UCSD-AML1 (cell line): Measurements from ENCODE around the gene TMEM43.

ENCODE experiments used
- DNase-seq: peaks from one replicate; lab custom pipeline; 2025; ENCODE audit not compliant: unreplicated experiment; lab: John Stamatoyannopoulos, UW

TMEM43 gene

GRCh38 chr3:14150491-14151230 is 25.8 kb downstream of the TMEM43 start:
- DNase-seq, result no peak

- DNase-seq, result no peak
These were observed 26.7 kb downstream of the TMEM43 start for GRCh38 chr3:14151471-14152083.

GRCh38 chr3:14152233-14152962 is 27.5 kb downstream of the TMEM43 start:
- DNase-seq, result no peak

GRCh38 chr3:14152963-14153355 is 28.1 kb downstream of the TMEM43 start:
- no peak for DNase-seq

GRCh38 chr3:14153663-14154062 is 28.8 kb downstream of the TMEM43 start:
- DNase-seq, result no peak

GRCh38 chr3:14154276-14154675 is 29.4 kb downstream of the TMEM43 start:
- no peak for DNase-seq

- DNase-seq, result no peak
These were observed 30.1 kb downstream of the TMEM43 start for GRCh38 chr3:14154895-14155440.

GRCh38 chr3:14156201-14156600 is 31.3 kb downstream of the TMEM43 start:
- DNase-seq, result no peak

GRCh38 chr3:14156843-14157561 is 32.1 kb downstream of the TMEM43 start:
- DNase-seq, result no peak

- DNase-seq, result no peak
These were observed 33.1 kb downstream of the TMEM43 start for GRCh38 chr3:14157951-14158350.

GRCh38 chr3:14158370-14158769 is 33.5 kb downstream of the TMEM43 start:
- DNase-seq, result no peak

GRCh38 chr3:14159426-14159825 is 34.6 kb downstream of the TMEM43 start:
- DNase-seq, result no peak

GRCh38 chr3:14161282-14161681 is 36.4 kb downstream of the TMEM43 start:
- no peak for DNase-seq

- DNase-seq, result no peak
These were observed 37.3 kb downstream of the TMEM43 start for GRCh38 chr3:14162178-14162577.

- no peak for DNase-seq
These were observed 42.2 kb downstream of the TMEM43 start for GRCh38 chr3:14166877-14167603.

GRCh38 chr3:14169435-14169834 is 44.6 kb downstream of the TMEM43 start:
- DNase-seq, result no peak

- DNase-seq, result no peak
These were observed 45.0 kb downstream of the TMEM43 start for GRCh38 chr3:14169871-14170270.

- DNase-seq, result no peak
These were observed 45.8 kb downstream of the TMEM43 start for GRCh38 chr3:14170531-14171159.

GRCh38 chr3:14172496-14172895 is 47.6 kb downstream of the TMEM43 start:
- DNase-seq, result no peak

- no peak for DNase-seq
These were observed 49.6 kb downstream of the TMEM43 start for GRCh38 chr3:14174483-14174882.
